NAMALWA (cell line): ENCODE measurements around the gene IGFBP2.

Experiments
- DNase-seq: peaks from one replicate; pipeline ENCODE4 v3.0.0-alpha.2; 2015; ENCODE audit warnings: low spot score

Gene IGFBP2

DNA sequence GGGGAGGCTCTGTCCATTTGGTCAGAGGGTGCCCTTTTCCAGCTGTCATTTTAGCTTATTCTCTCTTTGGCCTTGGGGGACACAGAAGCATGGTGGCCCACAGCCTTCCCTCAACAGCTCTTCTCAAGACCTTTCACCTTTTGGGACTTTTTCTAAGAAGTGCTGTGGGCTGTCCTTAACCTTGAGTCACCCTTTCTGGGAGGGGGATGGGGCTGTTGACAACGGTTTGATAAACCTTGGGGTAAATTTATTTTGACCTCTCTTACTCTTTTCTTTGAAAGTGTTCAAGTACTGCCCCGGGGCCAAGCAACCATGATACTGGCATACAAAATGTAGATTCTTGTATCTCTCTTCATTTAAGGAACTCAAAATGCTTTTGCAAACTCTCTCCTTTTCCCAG, 48.5 kb downstream of the IGFBP2 start:
- DNase-seq = no peak

DNA sequence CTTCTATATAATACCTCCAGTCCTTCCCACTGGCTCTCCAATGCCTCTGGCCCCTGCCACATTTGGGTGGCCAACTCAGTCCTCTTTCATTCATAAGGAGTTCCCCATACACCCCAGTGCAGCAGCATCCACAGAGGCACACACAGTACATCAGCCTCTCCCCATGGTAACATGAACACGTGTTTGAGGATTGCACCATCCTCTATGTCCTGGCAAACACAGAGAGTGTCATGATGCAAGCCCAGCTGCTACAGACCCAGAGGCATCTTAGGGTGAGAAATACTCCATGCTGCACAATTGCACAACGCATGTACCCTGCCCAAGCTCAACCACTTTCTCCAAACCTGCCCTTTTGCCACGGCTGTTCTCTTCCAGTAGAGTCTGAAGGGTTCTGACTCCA, 50.6 kb downstream of the IGFBP2 start:
- DNase-seq = peak; percentile 29

DNA sequence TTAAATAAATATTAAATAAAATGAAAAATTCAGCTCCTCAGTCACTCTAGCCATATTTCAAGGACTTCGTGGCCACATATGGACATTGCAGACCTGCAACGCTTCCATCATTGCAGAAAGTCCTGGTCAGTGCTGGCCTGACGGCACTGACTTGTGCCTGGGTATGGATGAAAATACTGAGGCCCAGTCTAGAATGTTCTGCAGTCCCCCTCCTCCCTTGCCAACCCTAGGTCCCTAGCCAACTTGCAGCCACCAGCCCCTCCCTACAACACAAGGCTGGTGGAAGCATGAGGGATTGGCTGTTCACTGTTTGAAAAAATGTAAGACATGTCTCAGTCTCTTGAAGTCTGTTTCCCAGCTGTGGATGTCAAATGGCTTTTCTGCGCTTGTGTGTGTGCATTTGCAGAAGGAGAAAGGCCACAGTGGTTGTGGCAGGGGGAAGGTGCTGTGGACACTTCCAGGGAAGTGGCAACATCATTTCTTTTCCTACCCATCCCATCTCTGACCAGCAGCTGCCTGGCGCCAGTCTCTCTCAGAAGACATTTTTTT, 52.2 kb downstream of the IGFBP2 start:
- DNase-seq = no peak

DNA sequence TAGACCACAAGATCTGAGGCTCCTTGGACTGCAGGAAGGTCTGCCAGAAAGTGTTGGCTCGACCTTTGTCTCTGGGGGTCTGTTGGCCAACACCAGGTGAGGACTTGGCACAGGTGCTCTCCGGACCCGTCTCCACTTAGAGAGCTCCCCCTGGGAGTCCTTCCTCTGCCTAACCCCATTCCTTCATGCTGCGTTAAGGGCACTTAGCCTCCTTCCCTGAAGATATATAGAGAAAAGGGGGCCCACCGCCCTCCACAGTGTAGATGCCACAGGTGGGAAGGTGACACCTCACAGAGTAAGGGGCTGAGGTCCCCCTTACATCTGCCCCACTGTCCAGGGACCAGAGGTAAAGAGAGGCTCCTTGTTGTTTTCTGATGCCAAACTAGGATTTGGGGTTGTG, 53.9 kb downstream of the IGFBP2 start:
- DNase-seq = no peak

DNA sequence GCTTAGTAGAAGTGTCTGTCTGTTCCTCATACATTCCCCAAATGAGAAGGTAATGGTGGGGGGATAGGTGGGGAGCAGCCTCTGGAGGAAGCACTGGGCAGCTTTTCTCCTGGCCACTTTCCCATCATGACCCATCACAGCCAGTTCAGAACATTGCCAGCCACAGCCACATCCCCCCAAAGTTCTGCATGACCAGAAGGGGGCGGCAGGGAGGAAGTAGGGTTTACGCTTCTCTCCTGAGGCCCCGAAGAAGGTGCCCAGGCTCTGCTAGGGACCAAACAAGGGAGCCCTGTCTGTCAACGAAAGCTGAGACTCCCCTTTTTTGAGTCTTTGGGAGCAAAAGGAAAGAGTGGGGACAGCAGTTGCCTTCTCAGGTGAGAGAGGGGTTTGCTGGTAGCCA, 54.4 kb downstream of the IGFBP2 start:
- peak; percentile 62 for DNase-seq

DNA sequence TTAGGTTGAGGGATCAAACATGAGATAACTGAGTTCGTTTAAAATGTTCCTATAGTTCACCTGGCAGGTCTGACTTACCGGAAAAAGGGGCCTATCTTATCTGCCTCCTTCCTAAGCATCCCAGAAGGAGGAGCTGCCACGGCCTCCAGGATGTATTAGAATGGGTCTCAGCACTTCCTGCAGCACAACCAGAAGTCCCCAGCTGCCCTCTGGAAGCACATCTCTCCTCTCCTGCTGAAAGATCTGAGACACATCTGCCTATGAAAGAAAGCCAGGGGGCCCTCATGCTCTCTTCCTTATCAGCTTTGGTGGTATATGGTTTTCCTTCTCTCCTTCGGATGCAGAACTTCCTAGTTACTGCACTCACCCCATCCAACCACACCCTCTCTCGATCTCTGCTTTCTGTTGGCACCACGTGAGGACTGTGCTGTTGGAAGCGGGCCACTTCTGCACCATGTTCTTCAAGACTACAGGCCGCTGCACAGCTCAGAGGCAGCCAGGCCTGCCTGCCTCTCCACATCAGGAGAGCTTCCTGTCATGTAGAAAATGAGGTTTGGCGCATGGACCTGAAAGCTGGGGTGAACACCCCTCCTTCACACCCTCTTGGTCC, 55.6 kb downstream of the IGFBP2 start:
- DNase-seq = no peak

DNA sequence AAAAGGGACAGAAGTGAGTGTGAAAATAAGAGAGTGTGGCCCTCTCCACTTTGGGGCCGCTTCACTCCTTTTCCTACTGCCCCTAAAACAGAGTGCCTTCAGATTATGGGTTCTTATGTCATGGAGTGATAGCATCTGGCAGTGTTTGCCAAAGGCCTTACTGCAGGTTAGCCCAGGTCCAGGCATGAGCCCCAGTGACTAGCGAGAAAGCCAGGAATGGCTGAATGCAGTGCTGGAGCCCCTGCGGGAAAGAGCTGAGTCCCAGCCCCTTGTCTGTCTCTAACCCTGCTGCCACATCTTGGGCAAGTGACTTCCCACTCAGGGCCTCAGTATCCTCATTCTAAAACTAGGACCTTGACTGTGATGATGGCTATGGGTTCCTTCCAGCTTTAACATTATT, 56.2 kb downstream of the IGFBP2 start:
- no peak for DNase-seq

DNA sequence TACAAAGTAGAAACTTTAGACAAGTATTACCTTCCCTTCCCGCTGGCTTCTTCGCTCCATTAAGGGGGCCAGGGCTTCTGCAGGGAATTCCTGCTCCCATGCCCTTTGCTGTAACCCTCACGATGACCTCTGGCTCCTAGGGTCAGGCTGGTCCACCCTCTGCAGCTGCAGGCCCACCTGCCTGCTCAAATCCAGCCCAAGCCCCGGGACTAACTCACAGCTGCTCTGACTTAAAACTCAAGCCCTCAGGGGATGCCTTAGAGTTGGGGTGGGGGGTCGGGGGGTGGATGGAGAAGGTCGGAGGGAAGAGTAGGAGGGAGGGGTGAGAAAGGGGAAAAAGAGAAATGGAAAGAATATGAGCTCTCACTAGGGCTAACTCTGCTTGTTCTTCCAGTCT, 57.2 kb downstream of the IGFBP2 start:
- no peak for DNase-seq

DNA sequence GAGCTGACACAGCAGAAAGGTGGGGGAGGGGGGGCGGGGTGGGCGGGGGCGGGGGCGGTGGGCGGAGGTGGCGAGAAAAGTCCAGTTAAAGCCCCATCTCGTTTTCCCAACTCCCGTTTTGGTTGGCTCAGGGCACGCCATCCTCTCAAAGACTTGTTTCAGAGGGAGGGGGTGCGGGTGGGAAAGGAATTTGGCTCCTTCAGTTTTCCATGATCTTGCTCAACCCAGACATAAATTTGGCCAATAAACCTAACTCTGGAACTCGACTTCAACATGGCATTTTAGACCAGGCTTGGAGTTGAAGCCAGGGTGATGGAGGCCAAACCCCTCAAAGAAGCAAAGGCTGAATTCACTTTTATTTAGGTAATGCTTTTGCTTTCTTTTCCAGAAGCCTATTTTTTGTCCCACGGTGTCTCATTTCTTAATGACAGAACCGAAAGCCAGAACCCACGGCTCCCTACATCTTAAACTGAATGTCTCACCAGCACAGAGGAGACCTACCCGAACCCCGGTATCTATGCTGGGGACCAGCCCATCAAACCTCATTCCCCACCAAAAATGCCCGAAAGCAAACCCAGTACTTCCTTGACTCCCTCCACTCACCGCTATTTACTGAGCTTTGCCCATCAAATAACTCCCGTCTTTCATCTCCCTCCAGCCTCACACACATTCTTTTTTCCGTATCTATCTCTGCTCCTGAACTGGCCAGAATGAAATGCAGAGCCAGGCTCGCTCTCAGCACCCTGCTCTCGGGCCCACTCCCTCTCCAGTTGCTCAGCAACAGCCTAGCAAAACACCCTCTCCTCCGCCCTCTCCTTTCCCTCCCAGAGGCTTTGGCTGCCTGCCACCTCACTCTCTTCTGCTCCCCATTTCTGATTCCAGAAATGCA, 57.9 kb downstream of the IGFBP2 start:
- peak; percentile 36 for DNase-seq

DNA sequence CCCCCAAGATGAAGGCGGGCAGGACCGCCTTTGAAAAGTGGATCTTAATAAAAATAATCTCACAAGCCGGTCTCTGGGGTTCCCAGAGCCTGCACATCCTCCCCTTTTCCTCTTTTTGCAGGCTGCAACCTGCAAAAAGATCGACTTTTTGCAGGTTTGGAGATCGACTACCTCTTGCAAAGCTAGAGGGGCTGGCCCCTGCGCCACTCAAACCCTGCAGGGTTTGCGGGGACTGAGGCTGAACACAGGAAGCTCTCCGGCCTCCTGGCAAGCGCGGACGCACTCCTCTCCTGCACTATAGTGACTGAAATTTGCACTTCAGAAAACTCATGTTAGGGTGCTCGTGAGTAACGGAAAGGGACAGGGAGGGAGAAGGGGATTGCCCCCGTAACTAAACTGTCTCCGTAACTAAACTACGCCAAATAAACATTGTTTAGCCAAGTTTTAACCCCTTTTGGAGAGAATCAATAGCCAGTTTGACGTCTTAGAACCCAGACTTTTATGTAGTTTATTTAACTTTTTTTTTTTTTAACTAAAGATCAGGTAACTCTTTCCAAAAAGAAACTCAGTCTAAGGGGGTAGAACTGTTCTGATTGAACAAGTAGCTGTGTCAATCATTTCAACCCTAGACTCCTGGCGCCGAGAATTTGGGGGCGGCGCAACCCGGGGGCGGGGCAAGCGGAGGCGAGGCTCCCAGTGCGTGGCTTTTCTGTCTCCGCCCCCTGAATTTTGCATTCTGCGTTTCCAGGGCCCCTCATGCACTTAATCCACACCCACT, 59.6 kb downstream of the IGFBP2 start:
- DNase-seq = peak; percentile 77

DNA sequence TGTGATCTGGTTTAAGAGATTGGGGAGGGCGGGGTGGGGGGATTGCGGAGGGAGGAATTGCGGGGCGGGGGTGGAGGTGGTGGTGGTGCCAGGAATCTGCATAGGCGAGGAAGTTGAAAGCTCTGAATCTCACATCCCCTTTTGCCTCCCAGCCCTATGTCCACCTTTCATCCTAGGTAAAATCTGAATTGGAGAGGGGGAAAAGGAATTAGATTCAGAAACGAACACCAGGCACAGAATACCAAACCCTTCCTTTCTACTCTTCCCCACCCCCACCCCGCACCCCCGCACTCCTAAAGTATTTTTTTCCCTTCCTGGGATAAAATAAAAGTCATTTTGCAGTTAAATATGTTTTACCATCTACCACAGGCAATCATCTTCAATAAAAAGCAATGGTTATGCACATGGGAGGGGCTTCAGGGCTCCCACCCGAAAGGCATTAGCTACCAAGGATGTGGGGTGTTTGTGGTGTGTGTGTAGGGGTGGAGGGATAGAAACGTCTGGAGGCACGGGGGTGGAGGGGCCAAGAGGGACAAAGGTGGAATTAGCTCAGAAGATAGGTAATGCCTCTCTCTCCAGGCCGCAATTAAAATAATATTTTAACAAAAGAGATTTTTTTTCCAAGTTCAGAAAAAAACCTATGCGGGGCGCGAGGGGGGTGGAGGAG, 60.3 kb downstream of the IGFBP2 start:
- no peak for DNase-seq

DNA sequence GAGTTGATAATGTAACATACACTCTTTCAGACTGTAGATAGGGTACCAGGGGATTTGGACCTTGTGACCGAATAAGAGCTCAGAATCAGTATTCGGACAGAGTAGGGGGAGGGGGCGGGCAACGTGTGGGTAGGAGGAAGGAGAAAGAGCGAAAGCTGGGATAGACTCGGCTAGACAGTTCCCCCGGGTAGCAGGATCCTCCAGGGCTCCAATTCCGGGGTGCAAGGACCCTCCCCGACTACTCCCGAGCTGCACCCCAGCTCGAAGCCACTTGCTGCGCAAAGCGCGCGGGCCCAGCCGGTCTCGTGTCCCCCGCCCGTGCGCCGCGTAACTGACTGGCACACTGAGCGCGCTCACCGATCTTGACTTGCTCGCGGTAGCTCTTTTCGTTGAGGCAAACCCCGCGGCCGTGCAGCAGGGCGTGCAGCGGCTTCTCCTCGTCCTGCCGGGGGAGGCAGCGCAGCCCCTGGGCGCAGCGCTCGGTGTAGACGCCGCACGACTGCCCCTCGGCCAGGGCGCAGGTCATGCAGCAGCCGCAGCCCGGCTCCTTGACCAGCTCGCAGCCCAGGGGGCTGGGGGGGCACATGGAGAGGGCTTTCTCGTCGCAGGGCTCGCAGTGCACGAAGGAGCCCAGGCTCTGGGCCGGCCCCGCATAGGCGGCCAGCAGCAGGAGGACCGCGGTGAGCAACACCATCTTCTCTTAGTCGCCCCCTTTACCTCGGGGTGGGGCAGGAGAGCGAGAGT, 61.0 kb downstream of the IGFBP2 start:
- DNase-seq = no peak

DNA sequence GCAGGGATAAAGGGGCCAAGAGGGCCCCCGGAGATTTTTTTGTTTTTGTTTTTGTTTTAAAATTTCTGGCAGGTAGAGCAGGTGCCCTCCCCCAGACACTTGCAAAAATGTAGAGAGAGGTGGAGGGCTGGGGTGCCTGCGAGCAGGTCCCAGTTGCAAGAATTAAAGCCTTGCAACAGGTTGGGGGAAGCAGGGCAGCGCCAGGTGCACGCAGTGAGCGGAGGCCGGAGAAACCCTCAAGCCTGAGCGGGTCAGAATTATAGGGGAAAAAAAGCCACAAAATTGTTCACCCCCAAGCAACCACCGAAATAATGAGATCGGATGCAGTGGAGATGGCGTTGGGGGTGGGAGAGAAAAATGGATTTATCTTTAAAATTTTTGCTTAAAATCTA, 61.6 kb downstream of the IGFBP2 start:
- DNase-seq = no peak

DNA sequence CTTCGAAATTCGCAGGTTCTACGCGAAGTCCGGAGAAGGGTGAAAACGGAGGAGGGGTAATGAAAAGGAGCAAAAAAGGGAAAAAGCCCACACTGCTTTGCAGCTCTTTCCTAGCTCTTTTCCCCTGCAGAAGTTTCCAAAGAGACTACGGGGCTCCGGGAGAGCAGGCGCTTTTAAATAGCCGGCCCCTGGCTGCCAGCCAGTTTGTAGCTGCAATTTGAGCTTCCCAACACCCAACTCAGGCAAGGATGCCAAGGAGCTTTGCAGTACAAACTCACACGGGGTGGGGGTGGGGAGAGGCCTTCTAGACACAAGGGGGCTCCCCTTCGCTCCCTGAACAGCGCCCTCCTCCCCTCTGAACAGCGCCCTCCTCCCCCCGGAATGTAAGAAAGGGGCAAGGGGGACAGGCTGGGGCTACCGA, 62.2 kb downstream of the IGFBP2 start, which contains the start of gene IGFBP5:
Gene IGFBP5 (minus strand): TSS at position 149 of the 421 bp plus-strand sequence. CDS start 774 bp downstream, outside the sequence.
- DNase-seq = no peak

DNA sequence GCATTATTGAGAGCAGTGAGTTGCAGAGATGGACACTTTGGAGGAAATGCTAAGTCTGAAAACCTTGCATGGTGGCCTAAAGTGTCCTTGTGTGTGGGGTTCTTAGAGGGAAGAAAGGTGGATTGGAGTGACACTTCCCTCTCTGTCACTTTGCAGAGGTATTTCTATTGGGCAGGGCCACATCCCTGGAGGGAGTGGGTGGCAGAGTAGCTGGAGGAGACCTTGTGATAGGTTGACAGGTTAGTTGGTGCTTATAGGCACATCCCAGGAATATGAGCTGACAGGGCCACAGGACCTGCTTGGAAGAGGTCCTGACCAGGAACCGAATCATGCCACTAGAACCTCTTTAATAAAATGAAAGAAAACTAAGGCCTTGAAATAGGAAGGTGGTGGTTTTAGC, 63.1 kb downstream of the IGFBP2 start:
- no peak for DNase-seq

DNA sequence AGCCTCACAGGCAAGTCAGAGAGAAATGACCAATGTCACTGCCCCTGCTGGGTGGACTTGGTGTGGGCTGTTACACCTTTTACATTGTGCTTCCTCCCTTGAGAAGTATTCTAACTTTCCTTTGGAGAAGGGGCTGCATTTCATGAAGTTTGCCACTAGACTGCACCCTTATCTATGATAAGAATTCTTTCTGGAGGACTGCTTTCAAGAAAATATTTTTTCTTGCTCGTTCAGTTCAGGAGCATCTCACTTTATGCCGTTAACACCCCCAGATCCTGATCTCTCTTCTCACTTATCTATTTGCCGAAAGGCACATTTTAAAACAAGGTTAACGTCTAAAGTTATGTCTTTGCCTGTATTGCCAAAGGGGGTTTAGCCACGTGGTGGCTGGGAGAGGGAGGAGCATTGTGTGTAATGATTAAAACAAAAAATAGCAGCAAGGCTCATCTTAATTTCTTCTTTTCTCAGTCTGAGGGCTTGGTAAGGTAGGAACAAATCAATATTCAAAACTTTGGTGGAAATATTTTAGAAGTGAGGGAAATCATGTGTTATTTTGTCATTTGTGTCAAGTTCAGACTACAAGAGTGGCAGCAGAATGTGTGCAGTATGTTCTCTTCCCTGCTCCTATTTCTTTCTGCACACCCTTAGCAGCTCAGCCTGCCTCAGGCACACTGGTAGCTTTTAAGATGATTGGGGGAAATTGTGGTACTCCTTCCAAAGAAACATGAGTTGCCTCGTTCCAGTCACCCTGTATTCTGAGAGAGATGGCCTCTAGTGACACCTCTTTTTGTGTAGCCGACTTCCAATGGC, 63.7 kb downstream of the IGFBP2 start:
- peak; percentile 45 for DNase-seq

DNA sequence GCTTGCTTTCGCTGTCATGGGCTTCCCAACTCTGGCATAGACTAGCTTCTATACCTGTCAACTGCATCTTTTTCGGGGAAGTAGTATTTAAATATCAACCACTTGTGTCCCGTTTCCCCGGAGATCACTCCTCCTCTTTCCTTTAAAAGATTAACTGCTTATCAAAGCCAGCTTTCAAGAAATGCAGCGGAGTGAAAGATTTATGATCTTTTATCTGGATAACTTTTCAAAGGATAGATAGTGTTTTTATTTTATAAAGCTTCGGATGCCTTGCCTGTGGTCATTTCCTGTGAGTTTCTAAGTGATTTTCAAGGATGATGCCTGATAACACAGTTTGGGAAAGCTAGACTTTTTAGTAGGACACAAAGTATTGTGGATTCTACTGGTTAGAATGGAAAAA, 65.1 kb downstream of the IGFBP2 start:
- DNase-seq = no peak

DNA sequence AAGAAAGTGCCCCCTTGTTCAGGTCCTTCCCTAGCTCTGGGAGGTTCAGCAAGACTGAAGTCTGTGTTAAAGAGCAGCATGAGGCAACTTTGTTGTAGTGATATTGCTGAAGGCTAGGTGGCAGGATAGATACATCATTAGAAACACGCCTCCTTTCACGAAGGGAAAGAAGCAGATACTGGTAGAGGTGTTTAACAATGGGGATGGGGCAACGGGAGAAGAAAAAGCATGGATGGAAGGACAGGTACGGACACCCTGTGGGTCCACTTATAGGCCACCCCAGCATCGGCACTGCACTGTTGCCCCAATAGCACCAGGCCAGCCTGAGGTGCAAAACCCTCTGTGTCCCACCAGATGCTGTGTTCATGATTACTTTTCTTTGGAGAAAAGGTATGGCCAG, 65.7 kb downstream of the IGFBP2 start:
- peak; percentile 68 for DNase-seq

DNA sequence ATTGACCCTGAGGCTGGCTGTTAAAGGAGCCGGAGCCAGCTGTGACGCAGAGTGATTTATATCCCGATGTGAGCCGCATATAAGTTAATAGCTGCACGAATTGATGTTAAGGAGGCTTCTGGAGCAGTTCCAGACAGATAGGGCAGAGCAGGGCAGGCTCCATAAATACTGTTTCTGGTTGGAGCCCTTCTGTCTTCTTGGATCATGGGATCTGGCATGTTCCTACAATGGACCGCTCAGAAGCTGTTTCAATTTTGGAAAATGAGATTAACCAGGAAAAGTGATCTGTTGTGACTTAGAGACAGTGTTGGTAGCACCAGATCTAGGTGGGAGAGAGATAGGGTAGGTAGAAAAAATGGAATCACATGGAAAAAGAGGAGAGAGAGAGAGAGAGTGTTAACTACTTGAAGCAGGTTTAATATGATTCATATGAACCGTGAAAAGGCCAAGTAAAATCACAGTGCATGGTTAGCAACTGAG, 66.9 kb downstream of the IGFBP2 start:
- DNase-seq = no peak

DNA sequence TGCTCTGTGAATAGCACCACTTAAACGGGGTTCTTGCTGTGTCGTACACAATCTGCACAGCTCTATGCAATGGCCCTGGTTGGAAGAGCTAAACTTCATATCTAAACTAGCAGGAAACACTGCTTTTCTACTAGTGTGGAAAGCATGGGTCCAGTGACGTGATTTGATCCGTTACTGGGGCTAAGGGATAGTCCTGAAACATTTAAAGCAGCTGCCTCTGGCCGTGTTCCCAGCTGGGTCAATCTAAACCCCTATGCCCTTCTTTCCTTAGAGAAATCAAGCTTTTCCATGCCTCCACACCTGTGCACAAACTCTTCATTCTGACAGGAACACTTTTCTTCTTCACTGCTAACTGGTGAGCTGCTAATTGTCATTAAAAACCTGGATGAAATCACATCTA, 67.6 kb downstream of the IGFBP2 start:
- no peak for DNase-seq
